ENCODE results near the gene PDZD8. TPM values are rescaled to one million over a fixed set of nuclear protein-coding genes. Genes with fewer than 3 reads are reported as not detected.
A peak's percentile ranks its signal among the peaks of the same experiment; 100 is the strongest.

PDZD8 gene
- total and polyA plus RNA-seq, 2 donors (not counting 3 experiments of a cell fraction or from before 2014, with no cell fraction given) = 5.9 to 22.6 TPM

DNA sequence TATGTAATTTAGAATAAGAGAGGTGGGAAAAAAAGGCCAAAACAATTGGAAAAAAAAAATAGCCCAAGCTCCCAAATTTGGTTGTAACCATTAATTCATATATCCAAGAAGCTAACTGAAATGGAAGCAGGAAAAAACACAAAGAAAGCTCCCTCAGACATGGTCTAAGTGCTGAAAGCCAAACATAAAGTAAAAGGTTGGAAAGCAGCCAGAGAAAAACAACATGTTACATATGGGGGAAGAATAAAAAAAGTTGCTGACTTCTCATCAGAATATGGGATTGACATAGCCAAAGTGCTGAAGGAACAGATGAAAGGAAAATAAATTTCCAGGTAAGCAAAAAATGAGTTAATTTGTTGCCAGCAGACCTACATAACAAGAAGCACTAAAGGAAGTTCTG, 40.3 kb downstream of the PDZD8 start:
- dilution Hi-C loops (cut with MboI; ENCODE audit: extremely low pct_ligation_motif_present, low sequenced_read_pairs) (no loop called here), intact Hi-C loops (cut with micrococcal nuclease) (no loop called here)
- H3K36me3 ChIP-seq (ENCODE audit: control insufficient read depth in 2 of 2, extremely low read depth in 1 of 2, insufficient read depth in 2 of 2, low read length in 2 of 2) = no peaks in the 10 kb centered on the region
- no peaks in the 10 kb centered on the region for H3K9me3 ChIP-seq (replicated peaks; ENCODE audit: control insufficient read depth, insufficient read depth, low read length)
- H3K27me3 ChIP-seq (ENCODE audit: control insufficient read depth in 2 of 2, insufficient read depth in 2 of 2, low read length in 2 of 2) = no peaks in the 10 kb centered on the region
- no peak overlapping the region for H3K9ac ChIP-seq (replicated peaks; ENCODE audit: extremely low read depth, insufficient read depth, low read length)
- no peaks in the 10 kb centered on the region for H3K4me1 ChIP-seq (ENCODE audit: control insufficient read depth, extremely low read depth, insufficient read depth, low read length)
- TF ChIP-seq GATA2 (IDR thresholded peaks at IDR 0.05; ENCODE audit: insufficient read depth, insufficient read length, low read depth, low read length) (no peak), JUN (IDR thresholded peaks at IDR 0.05; ENCODE audit: borderline replicate concordance, insufficient read depth, insufficient read length, low read depth) (no peak), POLR2A (IDR thresholded peaks at IDR 0.05; ENCODE audit: low read depth, low read length) (no peak), FOS (IDR thresholded peaks at IDR 0.05; ENCODE audit: borderline replicate concordance, insufficient read depth, low read length) (no peak), POLR2AphosphoS5 (IDR thresholded peaks at IDR 0.05; ENCODE audit: insufficient read depth, low read depth, low read length) (no peak), CTCF (IDR thresholded peaks at IDR 0.05; ENCODE audit: extremely low read depth in 1 of 2, insufficient read depth in 1 of 2, low read depth in 1 of 2, low read length in 2 of 2) (no peak), MYC (IDR thresholded peaks at IDR 0.05; ENCODE audit: low read depth, low read length) (no peak), EZH2 (IDR thresholded peaks at IDR 0.05; ENCODE audit: borderline replicate concordance, low read depth, low read length, severe bottlenecking) (no peak)
- TF ChIP-seq, protein P1, sequence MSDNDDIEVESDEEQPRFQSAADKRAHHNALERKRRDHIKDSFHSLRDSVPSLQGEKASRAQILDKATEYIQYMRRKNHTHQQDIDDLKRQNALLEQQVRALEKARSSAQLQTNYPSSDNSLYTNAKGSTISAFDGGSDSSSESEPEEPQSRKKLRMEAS (IDR thresholded peaks at IDR 0.05; ENCODE audit: insufficient read depth, insufficient read length) = no peak
- CTCF ChIA-PET = interaction anchor here (1.3 to 2.3 kb wide), 5 partner anchors 10 to 118 kb away, joined by 3 to 11 read pairs (median 5); no protein-coding TSS in a partner anchor
- H3K9me1 ChIP-seq (replicated peaks; ENCODE audit: control insufficient read depth, extremely low read depth, insufficient read depth, low read length) = no peaks in the 10 kb centered on the region
- H3K4me3 ChIP-seq (replicated peaks in 1 of 3; ENCODE audit: insufficient read depth in 1 of 3, low read depth in 1 of 3, low read length in 3 of 3) = no peak overlapping the region
- H3K79me2 ChIP-seq (ENCODE audit: control insufficient read depth, insufficient read depth, low read length) = peaks cover 47% of the 10 kb centered on the region
- BruUV-seq (replicated peaks) = no TSS peak
- no peak overlapping the region for H3K27ac ChIP-seq (ENCODE audit: insufficient read depth, low read depth, low read length)
- H2AFZ ChIP-seq (ENCODE audit: low read depth, low read length) = no peak overlapping the region
- H4K20me1 ChIP-seq (replicated peaks; ENCODE audit: control insufficient read depth, extremely low read depth, insufficient read depth, low read length) = peaks cover 2% of the 10 kb centered on the region
- no peak overlapping the region for H3K4me2 ChIP-seq (ENCODE audit: insufficient read depth, low read length)
- peak; percentile 56 for DNase-seq (ENCODE audit: low read depth, low spot score)
- FAIRE-seq = no peak
- POLR2A ChIA-PET = no interaction called here
